GM21381 (cell line): ENCODE results near the gene PEX12.
"Not testable (repeated sequence)": the region's sequence is repeated elsewhere in the genome, so short reads cannot be mapped to it uniquely, and the experiment has no call there.

Experiments used
- ATAC-seq: cut with Tn5 transposase; IDR thresholded peaks from one replicate; pipeline ENCODE4 v1.9.1; 2021; ENCODE audit warnings: mild to moderate bottlenecking, moderate library complexity; ENCODE audit not compliant: unreplicated experiment

Gene PEX12

GRCh38 chr17:35578197-35578928 is at the start of gene PEX12:
TSS of gene PEX12 (minus strand) at chr17:35578571. CDS start at chr17:35578021, 550 bp downstream.
- ATAC-seq: peak; percentile 86

- ATAC-seq: no peak
These were observed 49.0 kb upstream of the PEX12 start for GRCh38 chr17:35627417-35627816.

GRCh38 chr17:35621768-35622167 is 43.4 kb upstream of the PEX12 start:
- no peak for ATAC-seq

- no peak for ATAC-seq
These were observed 40.3 kb upstream of the PEX12 start for GRCh38 chr17:35618628-35619027.

GRCh38 chr17:35617505-35617904 is 39.1 kb upstream of the PEX12 start:
- no peak for ATAC-seq

- no peak for ATAC-seq
These were observed 38.2 kb upstream of the PEX12 start for GRCh38 chr17:35616536-35616935.

GRCh38 chr17:35614810-35615209 is 36.4 kb upstream of the PEX12 start:
- ATAC-seq: no peak

- ATAC-seq: no peak
These were observed 34.7 kb upstream of the PEX12 start for GRCh38 chr17:35612924-35613521.

- ATAC-seq: not testable (repeated sequence)
These were observed 32.4 kb upstream of the PEX12 start for GRCh38 chr17:35610746-35611145.

GRCh38 chr17:35609831-35610230 is 31.5 kb upstream of the PEX12 start:
- no peak for ATAC-seq

- ATAC-seq: no peak
These were observed 29.0 kb upstream of the PEX12 start for GRCh38 chr17:35607239-35607847.

- ATAC-seq: no peak
These were observed 27.3 kb upstream of the PEX12 start for GRCh38 chr17:35605678-35606077.

GRCh38 chr17:35603674-35604073 is 25.3 kb upstream of the PEX12 start:
- no peak for ATAC-seq

GRCh38 chr17:35597604-35598003 is 19.2 kb upstream of the PEX12 start:
- ATAC-seq: no peak

- ATAC-seq: no peak
These were observed 18.3 kb upstream of the PEX12 start for GRCh38 chr17:35596530-35597233.

- no peak for ATAC-seq
These were observed 17.7 kb upstream of the PEX12 start for GRCh38 chr17:35596072-35596471.

GRCh38 chr17:35588196-35588920 is 10.0 kb upstream of the PEX12 start:
- ATAC-seq: no peak

- peak; percentile 90 for ATAC-seq
These were observed 8.9 kb upstream of the PEX12 start, which contains the start of gene AP2B1 for GRCh38 chr17:35587074-35587961. TSS of gene AP2B1 (plus strand) at chr17:35587322. CDS start at chr17:35594031, 6,709 bp downstream.

- ATAC-seq: peak; percentile 7
These were observed 8.2 kb upstream of the PEX12 start for GRCh38 chr17:35586569-35587073.

GRCh38 chr17:35584061-35584460 is 5.7 kb upstream of the PEX12 start:
- no peak for ATAC-seq
